Hepatic stellate cell (primary cell): ENCODE data around the gene SESN1.
A peak's percentile ranks its signal among the peaks of the same experiment; 100 is the strongest.
"Not testable (repeated sequence)": the region's sequence is repeated elsewhere in the genome, so short reads cannot be mapped to it uniquely, and the experiment has no call there.

ENCODE experiments used
- DNase-seq: peaks from one replicate; pipeline ENCODE4 v3.0.0; 2011; ENCODE audit warnings: low spot score

SESN1 gene

DNA sequence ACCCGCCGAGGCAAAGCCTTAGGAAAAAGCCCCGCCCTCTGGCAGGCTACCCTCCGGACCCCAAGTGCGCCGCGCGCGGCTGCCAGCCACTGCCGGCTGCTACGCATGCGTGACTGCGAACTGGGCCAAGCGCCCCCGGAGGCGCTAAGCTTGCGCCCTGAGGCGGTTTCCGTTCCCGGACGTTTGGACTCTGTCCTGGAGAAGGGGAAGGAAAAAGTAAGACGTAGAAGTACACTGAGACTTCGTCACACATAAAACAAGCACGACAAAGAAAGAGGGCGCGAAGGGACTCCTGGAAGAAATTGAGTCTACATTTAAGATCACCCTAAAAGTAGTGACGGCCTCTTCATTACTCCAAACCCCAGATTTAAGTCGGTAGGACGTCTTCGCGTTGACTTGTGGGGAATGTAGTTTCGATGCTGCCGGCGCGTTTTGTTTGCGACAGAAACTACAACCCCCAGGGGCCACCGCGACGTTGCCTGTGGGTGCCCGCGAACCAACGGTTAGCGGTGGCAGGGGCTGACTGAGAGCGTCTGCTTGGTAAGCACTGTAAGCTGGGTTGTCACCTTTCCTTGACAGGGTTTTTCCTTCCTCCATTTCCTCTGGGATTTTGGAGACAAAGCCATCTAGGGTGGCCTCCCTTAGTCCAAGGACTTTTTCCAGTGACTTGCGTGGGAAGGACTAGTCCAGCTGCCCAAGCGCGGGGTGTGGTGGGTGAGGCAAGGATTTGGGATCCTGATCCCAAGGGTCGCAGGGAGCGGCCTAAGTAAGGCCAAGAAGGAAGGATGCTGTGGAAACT is 589 bp upstream of the SESN1 start, which contains the start of gene CEP57L1:
TSS of gene CEP57L1 (plus strand) at position 472 of the 799 bp plus-strand sequence. CDS start 49,715 bp downstream, outside the sequence.
- peak; percentile 80 for DNase-seq

GRCh38 chr6:109093732-109094415 is 772 bp downstream of the SESN1 start:
- DNase-seq: no peak

DNA sequence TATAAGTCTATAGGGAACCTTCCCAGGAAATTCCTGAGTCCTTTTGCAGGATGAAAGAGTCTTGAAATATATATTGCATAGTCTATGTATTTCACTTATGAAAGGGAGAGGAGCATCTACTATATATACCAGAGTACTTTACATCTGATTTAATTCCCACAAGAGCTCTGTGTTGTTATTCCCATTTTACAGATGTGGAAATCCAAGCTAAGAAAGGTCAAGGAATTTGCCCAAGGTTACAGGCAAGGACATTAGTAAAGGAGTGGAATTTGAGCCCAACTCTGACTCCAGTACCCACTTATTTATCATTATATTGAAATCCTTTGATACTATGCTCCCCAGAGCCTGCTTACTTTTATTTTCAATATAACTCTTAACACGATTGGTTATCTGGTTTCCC is 2.6 kb downstream of the SESN1 start:
- no peak for DNase-seq

DNA sequence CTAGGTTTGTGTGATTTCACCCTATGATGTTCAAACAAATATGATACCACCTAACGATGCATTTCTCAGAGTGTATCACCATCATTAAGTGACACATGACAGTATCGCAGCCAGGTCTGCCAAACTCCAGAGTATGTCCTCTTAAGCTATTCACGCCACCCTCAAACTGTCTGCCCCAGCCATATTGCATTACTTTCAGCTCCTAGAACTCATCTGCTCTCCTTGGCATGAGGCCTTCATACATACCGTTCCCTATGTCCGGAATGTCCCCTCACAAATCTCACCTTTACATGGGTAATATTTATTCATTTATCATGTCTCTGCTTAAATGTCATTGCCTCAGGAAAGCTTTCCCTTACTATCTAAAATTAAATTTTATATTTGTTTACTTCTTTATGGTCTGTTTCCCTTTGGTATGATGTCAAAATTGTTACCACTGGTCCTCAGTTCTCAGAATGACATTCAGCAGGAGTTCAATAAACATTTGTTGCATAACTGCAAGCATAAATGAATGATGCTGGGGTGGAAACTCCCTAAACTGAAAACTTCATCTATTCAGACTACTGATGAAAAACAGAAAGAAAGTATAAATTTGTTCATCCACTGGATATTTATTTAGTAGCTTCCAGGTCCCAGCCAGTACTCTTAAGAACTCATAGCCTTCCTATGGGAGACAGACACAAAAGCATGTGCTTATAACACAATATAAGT is 3.2 kb downstream of the SESN1 start:
- DNase-seq: no peak

DNA sequence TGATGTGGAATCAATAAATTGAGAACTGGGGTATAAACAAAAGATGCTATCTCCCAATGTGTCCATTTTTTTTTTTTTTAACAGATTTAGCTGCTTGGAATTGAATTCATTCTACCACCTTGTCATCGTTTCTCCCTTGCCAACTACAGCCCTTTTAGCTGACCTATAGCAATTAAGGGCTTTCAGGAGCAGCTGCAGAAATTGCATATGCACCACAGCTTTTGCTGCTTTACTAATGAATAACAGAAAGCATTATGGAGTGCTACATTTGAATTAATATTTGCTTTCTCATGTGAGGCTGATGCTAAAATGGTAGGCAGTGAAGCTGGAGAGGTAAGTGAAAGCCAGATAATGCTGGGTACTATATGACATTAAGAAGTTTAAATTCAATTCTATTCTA is 5.7 kb downstream of the SESN1 start:
- DNase-seq: no peak

- DNase-seq: no peak
These were observed 6.9 kb downstream of the SESN1 start for GRCh38 chr6:109087661-109088264.

GRCh38 chr6:109084146-109084545 is 10.5 kb downstream of the SESN1 start:
- DNase-seq: not testable (repeated sequence)

- no peak for DNase-seq
These were observed 11.0 kb downstream of the SESN1 start for GRCh38 chr6:109083657-109084056.

DNA sequence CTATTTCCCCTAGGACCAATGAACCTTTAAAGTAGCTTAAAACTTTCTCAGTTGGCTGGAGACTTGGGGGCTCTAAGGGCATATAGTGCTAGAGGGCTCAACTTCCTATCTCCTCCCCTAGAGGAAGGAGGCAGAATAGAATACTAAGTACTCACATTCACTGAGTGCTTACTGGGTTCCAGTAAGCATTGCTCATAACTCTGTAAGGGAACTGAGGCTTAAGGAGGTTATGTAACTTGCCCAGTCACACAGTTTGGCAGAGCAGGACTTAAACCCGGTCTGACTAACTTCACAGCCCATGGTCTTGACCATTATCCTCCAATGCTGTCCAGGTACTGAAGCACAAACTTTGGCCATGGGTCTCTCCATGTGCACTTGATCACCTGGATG is 12.5 kb downstream of the SESN1 start:
- DNase-seq: no peak

DNA sequence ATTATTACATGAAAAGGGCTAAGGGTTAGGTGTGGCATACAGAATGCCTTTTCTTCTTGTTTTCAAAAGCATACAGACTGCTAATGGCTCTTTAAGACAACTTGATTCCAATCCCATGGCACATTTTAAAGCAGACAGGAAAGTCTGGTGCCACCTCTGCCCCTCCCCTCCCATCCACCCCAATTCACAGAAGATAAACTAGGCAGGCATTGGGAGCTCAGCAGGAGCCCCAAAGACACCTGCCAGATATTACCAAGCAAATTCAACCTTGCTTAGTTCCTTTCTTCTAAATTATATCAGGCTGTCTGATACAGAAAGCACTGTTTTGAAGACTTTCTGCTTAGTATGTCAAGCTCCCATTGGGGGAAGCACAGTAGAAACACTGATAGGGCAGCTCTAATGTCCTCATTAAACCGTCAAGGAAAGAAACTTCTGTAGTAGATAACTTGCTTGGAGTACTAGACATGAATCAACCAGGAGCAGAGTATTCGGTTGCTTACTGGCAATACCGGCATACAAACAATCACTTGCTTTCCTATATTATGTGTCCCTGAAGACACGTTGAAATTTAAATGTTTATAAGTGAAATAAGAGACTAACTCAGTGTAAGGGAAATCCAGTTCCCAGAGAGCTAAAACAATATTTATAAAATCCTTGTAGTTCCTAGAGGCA is 13.0 kb downstream of the SESN1 start:
- no peak for DNase-seq

DNA sequence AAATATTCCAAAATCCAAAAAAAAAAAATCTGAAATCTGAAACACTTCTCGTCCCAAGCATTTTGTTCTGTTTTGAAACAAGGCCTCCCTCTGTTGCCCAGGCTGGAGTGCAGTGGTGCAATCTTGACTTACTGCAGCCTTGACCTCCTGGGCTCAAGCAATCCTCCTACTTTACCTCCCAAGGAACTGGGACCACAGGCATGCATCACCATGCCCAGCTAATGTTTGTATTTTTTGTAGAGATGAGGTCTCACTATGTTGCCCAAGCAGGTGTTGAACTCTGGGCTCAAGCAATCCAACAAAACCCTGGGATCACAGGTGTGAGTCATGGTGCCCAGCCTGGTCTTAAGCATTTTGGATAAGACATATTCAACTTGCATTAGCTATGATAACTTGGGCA is 13.6 kb downstream of the SESN1 start:
- DNase-seq: no peak

DNA sequence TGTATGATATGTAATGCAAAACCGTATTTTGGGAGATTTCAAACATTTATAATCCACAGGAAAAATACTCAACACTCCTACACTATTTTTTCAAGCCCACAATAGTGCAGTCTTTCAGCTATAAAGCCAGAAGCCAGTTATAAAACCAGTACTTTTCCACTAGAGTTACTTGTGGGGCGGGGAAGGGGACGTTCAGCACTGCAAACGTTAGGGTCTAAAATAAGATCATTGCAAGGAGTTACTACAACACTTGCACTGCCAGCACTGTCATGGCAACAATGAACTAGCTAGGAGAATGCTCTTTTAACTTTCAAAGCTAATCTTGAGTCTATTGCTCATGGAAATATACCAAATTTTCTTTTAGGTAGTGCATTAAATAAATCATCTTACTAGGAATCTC is 14.7 kb downstream of the SESN1 start:
- DNase-seq: no peak

GRCh38 chr6:109076377-109076776 is 18.3 kb downstream of the SESN1 start:
- DNase-seq: no peak

DNA sequence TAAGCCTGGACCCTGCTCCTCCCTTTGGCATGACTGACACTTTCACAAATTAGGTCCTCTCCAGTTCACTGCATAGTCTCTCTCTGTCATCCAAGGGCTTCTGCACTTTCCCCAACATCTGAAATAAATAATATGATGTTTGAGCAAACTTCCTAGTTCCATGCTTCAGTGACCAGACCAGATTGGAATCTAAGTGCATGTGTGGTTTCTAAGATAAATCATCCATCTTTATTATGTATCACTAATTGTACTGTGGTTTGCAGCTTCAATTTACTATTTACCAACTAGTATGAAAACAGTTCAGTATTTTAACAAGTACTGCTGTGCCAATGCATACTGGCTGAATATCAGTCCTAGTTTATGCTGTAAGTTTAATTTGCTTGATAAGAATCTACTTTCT is 18.7 kb downstream of the SESN1 start:
- DNase-seq: no peak

DNA sequence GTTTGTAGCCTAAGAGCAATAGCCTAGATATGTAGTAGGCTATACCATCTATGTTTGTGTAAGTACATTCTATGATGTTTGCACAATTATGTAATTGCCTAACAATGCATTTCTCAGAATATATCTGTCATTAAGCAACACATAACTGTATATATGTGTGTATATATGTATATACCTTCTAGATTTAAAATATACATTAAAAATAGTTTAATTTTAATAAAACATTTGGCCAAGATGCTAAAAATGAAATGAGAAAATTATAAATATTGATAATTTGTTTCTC is 20.6 kb downstream of the SESN1 start:
- DNase-seq: no peak

- peak; percentile 26 for DNase-seq
These were observed 21.1 kb downstream of the SESN1 start for GRCh38 chr6:109073344-109074132.

DNA sequence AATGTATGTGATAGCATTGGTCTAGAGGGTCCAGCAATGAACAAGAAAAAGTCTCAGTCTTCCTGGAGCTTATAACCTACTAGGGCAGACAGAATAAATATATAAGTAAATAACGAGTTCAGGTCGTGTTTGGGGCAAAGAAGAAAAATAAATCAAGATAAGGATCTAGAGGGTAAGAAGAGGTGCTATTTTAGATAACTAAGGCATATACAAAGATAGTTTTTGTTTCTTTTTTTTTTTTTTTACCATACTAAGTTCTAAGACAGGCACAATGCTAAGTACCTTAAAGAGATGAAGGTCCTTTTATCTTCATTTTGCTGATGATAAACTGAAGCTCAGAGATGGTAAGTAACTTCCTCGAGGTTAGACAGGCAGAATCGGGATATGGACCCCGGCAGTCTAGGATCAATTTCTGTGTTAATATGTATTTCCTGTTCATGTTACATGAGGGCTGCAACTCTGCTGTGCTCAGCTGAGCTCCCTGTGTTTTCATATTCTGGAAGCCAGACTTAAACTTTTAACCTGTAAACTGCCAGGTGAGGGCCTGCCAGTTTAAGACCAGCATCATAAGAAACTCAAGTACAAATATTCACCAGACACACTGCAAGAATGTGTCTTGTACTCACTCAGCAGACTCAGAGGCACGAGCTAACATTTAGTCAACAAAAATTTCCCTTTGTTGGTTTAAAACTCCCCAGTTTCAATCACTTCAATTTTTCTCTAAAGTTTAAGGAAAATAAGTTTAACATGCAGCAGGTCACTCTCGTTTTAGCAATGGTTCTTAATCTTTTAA is 23.3 kb downstream of the SESN1 start:
- DNase-seq: no peak

DNA sequence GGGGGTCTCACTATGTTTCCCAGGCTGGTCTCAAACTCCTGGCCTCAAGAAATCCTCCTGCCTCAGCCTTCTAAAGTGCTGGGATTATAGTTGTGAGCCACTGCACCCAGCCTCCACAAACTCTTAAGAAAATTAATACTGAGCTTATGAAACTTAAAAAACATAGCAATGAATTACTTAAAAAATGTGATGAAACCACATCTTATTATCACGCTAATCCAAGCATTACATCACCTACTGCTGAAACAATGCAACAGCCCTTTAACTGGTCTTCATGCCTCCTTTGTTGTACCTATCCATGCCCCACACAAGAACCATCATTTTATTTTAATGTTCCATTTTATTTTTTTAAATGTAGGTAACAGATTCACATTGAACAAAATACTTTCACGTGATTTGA is 24.9 kb downstream of the SESN1 start:
- DNase-seq: no peak

DNA sequence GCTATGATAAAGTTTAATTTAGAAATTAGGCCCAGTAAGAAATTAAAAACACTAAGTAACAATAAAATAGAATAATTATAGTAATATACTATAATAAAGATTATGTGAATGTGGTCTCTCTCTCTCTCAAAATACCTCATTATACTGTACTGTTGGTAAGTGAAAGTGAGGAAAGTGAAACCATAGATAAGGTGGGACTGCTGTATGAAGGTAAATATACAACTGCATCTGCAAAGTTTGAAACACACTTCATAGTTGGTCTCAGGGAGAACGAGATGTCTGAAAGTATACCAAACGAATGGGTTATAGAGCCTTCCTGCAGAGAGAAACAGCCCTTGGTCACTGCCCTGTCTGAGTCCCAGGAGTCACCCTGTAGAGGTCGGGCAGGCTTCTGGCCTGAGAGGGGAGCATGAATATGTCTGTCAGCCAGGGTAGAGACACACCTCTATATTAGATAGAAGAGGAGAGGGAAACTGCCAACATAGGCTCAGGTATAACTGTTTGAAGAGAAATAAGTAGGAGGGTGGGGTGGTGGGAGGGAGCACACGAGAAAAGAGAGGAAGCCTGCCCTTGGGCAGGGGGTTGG is 31.8 kb downstream of the SESN1 start:
- DNase-seq: no peak

- DNase-seq: no peak
These were observed 32.4 kb downstream of the SESN1 start for GRCh38 chr6:109062216-109062615.
